Activated CD4-positive, alpha-beta T cell treated with anti-CD3 and anti-CD28 coated beads, Interleukin-2, amount 10 ng/mL, durations not matched to agents 7 days and 5 days (primary cell): ENCODE measurements around the gene RNF166. TPM values are rescaled to one million over a fixed set of nuclear protein-coding genes. Genes with fewer than 3 reads are reported as not detected.

Experiments used
- CTCF ChIA-PET: fragments of 350-600 bp; sonication (Branson Sonifier 250); formaldehyde crosslinking; loops from one replicate; lab custom pipeline; 2021; ENCODE audit warnings: antibody characterized with exemption; lab: Charles Lee
- POLR2A ChIA-PET: fragments of 350-600 bp; sonication (Branson Sonifier 250); formaldehyde crosslinking; loops from one replicate; lab custom pipeline; 2021; ENCODE audit warnings: antibody characterized with exemption; lab: Charles Lee
- DNase-seq: peaks from one replicate; pipeline ENCODE4 v3.0.0-alpha.2; 2020
- H3K27ac Mint-ChIP-seq: one replicate; pipeline ENCODE4 v1.8.0; 2021; ENCODE audit warnings: mild to moderate bottlenecking, moderate library complexity, mixed read lengths
- H3K27me3 Mint-ChIP-seq: one replicate; pipeline ENCODE4 v1.8.0; 2021; ENCODE audit warnings: mixed read lengths
- H3K36me3 Mint-ChIP-seq: one replicate; pipeline ENCODE4 v1.8.0; 2021; ENCODE audit warnings: low read depth, mixed read lengths
- H3K4me1 Mint-ChIP-seq: one replicate; pipeline ENCODE4 v1.8.0; 2021; ENCODE audit warnings: mixed read lengths
- H3K4me3 Mint-ChIP-seq: one replicate; pipeline ENCODE4 v1.8.0; 2021; ENCODE audit warnings: mild to moderate bottlenecking, moderate library complexity, mixed read lengths
- H3K9me3 Mint-ChIP-seq: one replicate; pipeline ENCODE4 v1.8.0; 2021; ENCODE audit warnings: mixed read lengths
- total RNA-seq, 2 experiments: library from RNA; stranded (reverse); gene quantifications; one replicate each; pipeline ENCODE4 v1.2.3, GENCODE V29; 2021

RNF166 gene
- total RNA-seq, 2 experiments from 2014 or later, result 214 to 234 TPM

- H3K27ac Mint-ChIP-seq, result peak within 1 kb of the TSS; percentile 94
- POLR2A ChIA-PET, result no interaction called here
- peak within 1 kb of the TSS; percentile 93 for H3K4me3 Mint-ChIP-seq
- H3K36me3 Mint-ChIP-seq, result peaks cover 10% of the 10 kb centered on the region
- no peaks in the 10 kb centered on the region for H3K9me3 Mint-ChIP-seq
- CTCF ChIA-PET, result interaction anchor here (0.6 to 1.5 kb wide), 4 partner anchors 15 to 884 kb away, joined by 3 read pairs; no protein-coding TSS in a partner anchor
- H3K4me1 Mint-ChIP-seq, result peaks cover 23% of the 10 kb centered on the region
- no peaks in the 10 kb centered on the region for H3K27me3 Mint-ChIP-seq
- DNase-seq, result peak; percentile 98
These were observed 43.2 kb downstream of the RNF166 start, which contains the start of gene MVD for GRCh38 chr16:88662843-88663606. TSS of gene MVD (minus strand) at chr16:88663091. CDS start at chr16:88663080, 11 bp downstream.

GRCh38 chr16:88662222-88662842 is 43.9 kb downstream of the RNF166 start:
- Mint-ChIP-seq H3K36me3 (peaks cover 10% of the 10 kb centered on the region), H3K4me1 (peaks cover 23% of the 10 kb centered on the region), H3K9me3 (no peaks in the 10 kb centered on the region), H3K27me3 (no peaks in the 10 kb centered on the region), H3K4me3 (peak overlapping the region; percentile 93), H3K27ac (peak overlapping the region; percentile 87)
- ChIA-PET CTCF (interaction anchor here (0.6 to 1.2 kb wide), 3 partner anchors 14 to 883 kb away, joined by 3 read pairs; no protein-coding TSS in a partner anchor), POLR2A (no interaction called here)
- no peak for DNase-seq

- CTCF ChIA-PET, result interaction anchor here (0.6 kb wide), 1 partner anchor 54 kb away, joined by 3 read pairs; no protein-coding TSS in a partner anchor
- no peaks in the 10 kb centered on the region for H3K27me3 Mint-ChIP-seq
- no peaks in the 10 kb centered on the region for H3K9me3 Mint-ChIP-seq
- H3K4me1 Mint-ChIP-seq, result peaks cover 22% of the 10 kb centered on the region
- H3K36me3 Mint-ChIP-seq, result peaks cover 11% of the 10 kb centered on the region
- H3K4me3 Mint-ChIP-seq, result peak overlapping the region; percentile 93
- H3K27ac Mint-ChIP-seq, result no peak overlapping the region
- DNase-seq, result no peak
- POLR2A ChIA-PET, result no interaction called here
These were observed 44.7 kb downstream of the RNF166 start for GRCh38 chr16:88661468-88661867.

- ChIA-PET CTCF (no interaction called here), POLR2A (no interaction called here)
- Mint-ChIP-seq H3K36me3 (peaks cover 8% of the 10 kb centered on the region), H3K27me3 (no peaks in the 10 kb centered on the region), H3K9me3 (no peaks in the 10 kb centered on the region), H3K27ac (peak overlapping the region; percentile 41), H3K4me3 (no peak overlapping the region), H3K4me1 (peaks cover 18% of the 10 kb centered on the region)
- no peak for DNase-seq
These were observed 47.0 kb downstream of the RNF166 start for GRCh38 chr16:88659160-88659559.

GRCh38 chr16:88658714-88659113 is 47.5 kb downstream of the RNF166 start:
- no peak overlapping the region for H3K27ac Mint-ChIP-seq
- peaks cover 8% of the 10 kb centered on the region for H3K36me3 Mint-ChIP-seq
- POLR2A ChIA-PET, result no interaction called here
- CTCF ChIA-PET, result no interaction called here
- H3K27me3 Mint-ChIP-seq, result no peaks in the 10 kb centered on the region
- H3K4me1 Mint-ChIP-seq, result peaks cover 15% of the 10 kb centered on the region
- no peak overlapping the region for H3K4me3 Mint-ChIP-seq
- no peak for DNase-seq
- H3K9me3 Mint-ChIP-seq, result no peaks in the 10 kb centered on the region

GRCh38 chr16:88657371-88657770 is 48.8 kb downstream of the RNF166 start:
- H3K4me3 Mint-ChIP-seq, result no peak overlapping the region
- H3K9me3 Mint-ChIP-seq, result no peaks in the 10 kb centered on the region
- H3K27me3 Mint-ChIP-seq, result no peaks in the 10 kb centered on the region
- ChIA-PET POLR2A (no interaction called here), CTCF (interaction anchor here (1.1 kb wide), 1 partner anchor 15 kb away, joined by 3 read pairs; no protein-coding TSS in a partner anchor)
- DNase-seq, result no peak
- H3K4me1 Mint-ChIP-seq, result peaks cover 15% of the 10 kb centered on the region
- no peak overlapping the region for H3K27ac Mint-ChIP-seq
- H3K36me3 Mint-ChIP-seq, result peaks cover 6% of the 10 kb centered on the region

- peaks cover 17% of the 10 kb centered on the region for H3K4me1 Mint-ChIP-seq
- POLR2A ChIA-PET, result no interaction called here
- CTCF ChIA-PET, result interaction anchor here (1.1 kb wide), 1 partner anchor 14 kb away, joined by 3 read pairs; no protein-coding TSS in a partner anchor
- no peak for DNase-seq
- H3K4me3 Mint-ChIP-seq, result no peak overlapping the region
- H3K27me3 Mint-ChIP-seq, result no peaks in the 10 kb centered on the region
- no peak overlapping the region for H3K27ac Mint-ChIP-seq
- peaks cover 6% of the 10 kb centered on the region for H3K36me3 Mint-ChIP-seq
- H3K9me3 Mint-ChIP-seq, result no peaks in the 10 kb centered on the region
These were observed 49.8 kb downstream of the RNF166 start for GRCh38 chr16:88656291-88656980.

- no peaks in the 10 kb centered on the region for H3K27me3 Mint-ChIP-seq
- CTCF ChIA-PET, result no interaction called here
These were observed 50.4 kb downstream of the RNF166 start for GRCh38 chr16:88655733-88656281.

GRCh38 chr16:88655053-88655732 is 51.0 kb downstream of the RNF166 start:
- no peaks in the 10 kb centered on the region for H3K9me3 Mint-ChIP-seq
- peaks cover 16% of the 10 kb centered on the region for H3K4me1 Mint-ChIP-seq
- POLR2A ChIA-PET, result no interaction called here
- H3K4me3 Mint-ChIP-seq, result no peak overlapping the region
- no peak for DNase-seq
- CTCF ChIA-PET, result no interaction called here
- peaks cover 6% of the 10 kb centered on the region for H3K36me3 Mint-ChIP-seq
- no peaks in the 10 kb centered on the region for H3K27me3 Mint-ChIP-seq
- no peak overlapping the region for H3K27ac Mint-ChIP-seq

More at GRCh38 chr16:88655733-88656281, 50.4 kb downstream of the RNF166 start:
- no peak for DNase-seq
- H3K36me3 Mint-ChIP-seq, result peaks cover 6% of the 10 kb centered on the region
- POLR2A ChIA-PET, result no interaction called here
- H3K27ac Mint-ChIP-seq, result no peak overlapping the region
- no peaks in the 10 kb centered on the region for H3K9me3 Mint-ChIP-seq
- H3K4me1 Mint-ChIP-seq, result peaks cover 16% of the 10 kb centered on the region
- H3K4me3 Mint-ChIP-seq, result no peak overlapping the region

- POLR2A ChIA-PET, result no interaction called here
- peaks cover 7% of the 10 kb centered on the region for H3K36me3 Mint-ChIP-seq
- no peak overlapping the region for H3K4me3 Mint-ChIP-seq
- H3K27me3 Mint-ChIP-seq, result no peaks in the 10 kb centered on the region
- DNase-seq, result no peak
- H3K9me3 Mint-ChIP-seq, result no peaks in the 10 kb centered on the region
- peak overlapping the region; percentile 2 for H3K27ac Mint-ChIP-seq
- peaks cover 16% of the 10 kb centered on the region for H3K4me1 Mint-ChIP-seq
- CTCF ChIA-PET, result no interaction called here
These were observed 51.7 kb downstream of the RNF166 start for GRCh38 chr16:88654363-88655052.

- Mint-ChIP-seq H3K27ac (peak overlapping the region; percentile 87), H3K36me3 (peaks cover 8% of the 10 kb centered on the region), H3K4me3 (no peak overlapping the region), H3K27me3 (no peaks in the 10 kb centered on the region), H3K9me3 (no peaks in the 10 kb centered on the region), H3K4me1 (peaks cover 22% of the 10 kb centered on the region)
- ChIA-PET CTCF (interaction anchor here (0.6 kb wide), 1 partner anchor 130 kb away, joined by 3 read pairs; no protein-coding TSS in a partner anchor), POLR2A (no interaction called here)
- DNase-seq, result no peak
These were observed 52.4 kb downstream of the RNF166 start for GRCh38 chr16:88653596-88654362.
